A549 (cell line): Measurements from ENCODE around the gene VSTM2B.

Source experiments
- BHLHE40 ChIP-seq: IDR thresholded peaks from 2 replicates; pipeline ENCODE4 v1.6.1; 2012; ENCODE audit warnings: low read depth, low read length, inconsistent platforms
- EHMT2 ChIP-seq: fragments of 200-600 bp; sonication (generic); IDR thresholded peaks from 2 replicates; pipeline ENCODE4 v1.6.1; 2016; ENCODE audit warnings: antibody characterized with exemption, low read depth, mild to moderate bottlenecking, moderate library complexity
- NFE2L2 ChIP-seq: fragments of 150-350 bp; conservative IDR thresholded peaks from 2 replicates; pipeline ENCODE4 v1.6.1; 2014; ENCODE audit warnings: low read length
- POLR2A ChIP-seq: IDR thresholded peaks from 2 replicates; pipeline ENCODE4 v1.6.1; 2012; ENCODE audit warnings: mild to moderate bottlenecking, low read length
- POLR2AphosphoS2 ChIP-seq: conservative IDR thresholded peaks from 2 replicates; pipeline ENCODE4 v1.6.1; 2012; ENCODE audit warnings: low read length, improper control_type of control experiment, inconsistent platforms
- RNF2 ChIP-seq: fragments of 200-600 bp; sonication (generic); IDR thresholded peaks from 2 replicates; pipeline ENCODE4 v1.6.1; 2016; ENCODE audit warnings: low read depth, mild to moderate bottlenecking, antibody characterized with exemption, moderate library complexity, borderline replicate concordance
- TF ChIP-seq, protein P1 (sequence below): fragments of 200-600 bp; sonication (generic); IDR thresholded peaks from 2 replicates; pipeline ENCODE4 v1.6.1; 2016; ENCODE audit warnings: antibody characterized with exemption, mild to moderate bottlenecking, moderate library complexity
- TF ChIP-seq, protein P2 (sequence below): fragments of >200 bp; sonication (Bioruptor Twin); formaldehyde crosslinking; IDR thresholded peaks from 3 replicates; pipeline ENCODE4 v1.5.1; 2016

DNA sequence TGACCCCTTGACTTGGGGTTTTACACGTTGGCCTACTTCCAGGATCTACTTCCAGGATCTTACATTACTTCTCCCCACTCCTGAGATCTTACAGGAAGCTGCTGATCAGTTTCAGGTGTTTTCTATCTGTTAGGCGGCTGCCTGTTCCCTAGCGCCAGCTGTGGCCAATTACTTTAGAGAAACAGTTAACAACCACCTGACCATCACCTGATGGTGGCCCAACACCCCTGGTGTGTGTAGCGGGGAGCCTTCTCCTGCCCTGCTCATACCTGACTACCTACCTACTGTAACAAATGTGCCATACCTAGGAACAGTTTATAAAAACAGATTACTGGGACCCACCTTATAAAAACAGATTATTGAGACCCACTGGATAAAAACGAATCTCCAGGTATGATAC lies 77.5 kb downstream of the VSTM2B start:
- TF ChIP-seq, protein P1, sequence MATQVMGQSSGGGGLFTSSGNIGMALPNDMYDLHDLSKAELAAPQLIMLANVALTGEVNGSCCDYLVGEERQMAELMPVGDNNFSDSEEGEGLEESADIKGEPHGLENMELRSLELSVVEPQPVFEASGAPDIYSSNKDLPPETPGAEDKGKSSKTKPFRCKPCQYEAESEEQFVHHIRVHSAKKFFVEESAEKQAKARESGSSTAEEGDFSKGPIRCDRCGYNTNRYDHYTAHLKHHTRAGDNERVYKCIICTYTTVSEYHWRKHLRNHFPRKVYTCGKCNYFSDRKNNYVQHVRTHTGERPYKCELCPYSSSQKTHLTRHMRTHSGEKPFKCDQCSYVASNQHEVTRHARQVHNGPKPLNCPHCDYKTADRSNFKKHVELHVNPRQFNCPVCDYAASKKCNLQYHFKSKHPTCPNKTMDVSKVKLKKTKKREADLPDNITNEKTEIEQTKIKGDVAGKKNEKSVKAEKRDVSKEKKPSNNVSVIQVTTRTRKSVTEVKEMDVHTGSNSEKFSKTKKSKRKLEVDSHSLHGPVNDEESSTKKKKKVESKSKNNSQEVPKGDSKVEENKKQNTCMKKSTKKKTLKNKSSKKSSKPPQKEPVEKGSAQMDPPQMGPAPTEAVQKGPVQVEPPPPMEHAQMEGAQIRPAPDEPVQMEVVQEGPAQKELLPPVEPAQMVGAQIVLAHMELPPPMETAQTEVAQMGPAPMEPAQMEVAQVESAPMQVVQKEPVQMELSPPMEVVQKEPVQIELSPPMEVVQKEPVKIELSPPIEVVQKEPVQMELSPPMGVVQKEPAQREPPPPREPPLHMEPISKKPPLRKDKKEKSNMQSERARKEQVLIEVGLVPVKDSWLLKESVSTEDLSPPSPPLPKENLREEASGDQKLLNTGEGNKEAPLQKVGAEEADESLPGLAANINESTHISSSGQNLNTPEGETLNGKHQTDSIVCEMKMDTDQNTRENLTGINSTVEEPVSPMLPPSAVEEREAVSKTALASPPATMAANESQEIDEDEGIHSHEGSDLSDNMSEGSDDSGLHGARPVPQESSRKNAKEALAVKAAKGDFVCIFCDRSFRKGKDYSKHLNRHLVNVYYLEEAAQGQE: no peak
- TF ChIP-seq, protein P2, sequence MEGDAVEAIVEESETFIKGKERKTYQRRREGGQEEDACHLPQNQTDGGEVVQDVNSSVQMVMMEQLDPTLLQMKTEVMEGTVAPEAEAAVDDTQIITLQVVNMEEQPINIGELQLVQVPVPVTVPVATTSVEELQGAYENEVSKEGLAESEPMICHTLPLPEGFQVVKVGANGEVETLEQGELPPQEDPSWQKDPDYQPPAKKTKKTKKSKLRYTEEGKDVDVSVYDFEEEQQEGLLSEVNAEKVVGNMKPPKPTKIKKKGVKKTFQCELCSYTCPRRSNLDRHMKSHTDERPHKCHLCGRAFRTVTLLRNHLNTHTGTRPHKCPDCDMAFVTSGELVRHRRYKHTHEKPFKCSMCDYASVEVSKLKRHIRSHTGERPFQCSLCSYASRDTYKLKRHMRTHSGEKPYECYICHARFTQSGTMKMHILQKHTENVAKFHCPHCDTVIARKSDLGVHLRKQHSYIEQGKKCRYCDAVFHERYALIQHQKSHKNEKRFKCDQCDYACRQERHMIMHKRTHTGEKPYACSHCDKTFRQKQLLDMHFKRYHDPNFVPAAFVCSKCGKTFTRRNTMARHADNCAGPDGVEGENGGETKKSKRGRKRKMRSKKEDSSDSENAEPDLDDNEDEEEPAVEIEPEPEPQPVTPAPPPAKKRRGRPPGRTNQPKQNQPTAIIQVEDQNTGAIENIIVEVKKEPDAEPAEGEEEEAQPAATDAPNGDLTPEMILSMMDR: no peak
- TF ChIP-seq EHMT2: no peak
- no peak; the same call in 1 of the 2 replicates for TF ChIP-seq POLR2A
- TF ChIP-seq POLR2AphosphoS2: no peak
- TF ChIP-seq BHLHE40: no peak
- no peak for TF ChIP-seq RNF2
- no peak for TF ChIP-seq NFE2L2
